ENCODE data around the gene TEX12. TPM values are rescaled to one million over a fixed set of nuclear protein-coding genes. Genes with fewer than 3 reads are reported as not detected.
A peak's percentile ranks its signal among the peaks of the same experiment; 100 is the strongest.

The TEX12 gene
- total and polyA plus RNA-seq, 12 donors = 0.07 to 0.11 TPM; not detected in 10

- Histone ChIP-seq H3K4me1 (replicated peaks in 1 of 2) (peaks cover 0 to 18% of the 10 kb centered on the region in 2 donors), H3K4me3 (no peak overlapping the region), H3K27me3 (no peaks in the 10 kb centered on the region), H3K36me3 (replicated peaks in 1 of 2) (no peaks in the 10 kb centered on the region), H3K9me3 (replicated peaks in 1 of 3) (no peaks in the 10 kb centered on the region), H3K27ac (no peak overlapping the region)
- TF ChIP-seq, protein P1, sequence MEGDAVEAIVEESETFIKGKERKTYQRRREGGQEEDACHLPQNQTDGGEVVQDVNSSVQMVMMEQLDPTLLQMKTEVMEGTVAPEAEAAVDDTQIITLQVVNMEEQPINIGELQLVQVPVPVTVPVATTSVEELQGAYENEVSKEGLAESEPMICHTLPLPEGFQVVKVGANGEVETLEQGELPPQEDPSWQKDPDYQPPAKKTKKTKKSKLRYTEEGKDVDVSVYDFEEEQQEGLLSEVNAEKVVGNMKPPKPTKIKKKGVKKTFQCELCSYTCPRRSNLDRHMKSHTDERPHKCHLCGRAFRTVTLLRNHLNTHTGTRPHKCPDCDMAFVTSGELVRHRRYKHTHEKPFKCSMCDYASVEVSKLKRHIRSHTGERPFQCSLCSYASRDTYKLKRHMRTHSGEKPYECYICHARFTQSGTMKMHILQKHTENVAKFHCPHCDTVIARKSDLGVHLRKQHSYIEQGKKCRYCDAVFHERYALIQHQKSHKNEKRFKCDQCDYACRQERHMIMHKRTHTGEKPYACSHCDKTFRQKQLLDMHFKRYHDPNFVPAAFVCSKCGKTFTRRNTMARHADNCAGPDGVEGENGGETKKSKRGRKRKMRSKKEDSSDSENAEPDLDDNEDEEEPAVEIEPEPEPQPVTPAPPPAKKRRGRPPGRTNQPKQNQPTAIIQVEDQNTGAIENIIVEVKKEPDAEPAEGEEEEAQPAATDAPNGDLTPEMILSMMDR (IDR thresholded peaks at IDR 0.05) = no peak
- no peak for TF ChIP-seq POLR2A (IDR thresholded peaks at IDR 0.05)
- 92 to 98% (median 92%) methylated on average over 1 of the region's 1 CpG for WGBS, 4 donors
- DNase-seq = no peak
- intact Hi-C loops (cut with DNase I) = no loop called here
Observed at GRCh38 chr11:112216561-112217105, 49.5 kb downstream of the TEX12 start.

DNA sequence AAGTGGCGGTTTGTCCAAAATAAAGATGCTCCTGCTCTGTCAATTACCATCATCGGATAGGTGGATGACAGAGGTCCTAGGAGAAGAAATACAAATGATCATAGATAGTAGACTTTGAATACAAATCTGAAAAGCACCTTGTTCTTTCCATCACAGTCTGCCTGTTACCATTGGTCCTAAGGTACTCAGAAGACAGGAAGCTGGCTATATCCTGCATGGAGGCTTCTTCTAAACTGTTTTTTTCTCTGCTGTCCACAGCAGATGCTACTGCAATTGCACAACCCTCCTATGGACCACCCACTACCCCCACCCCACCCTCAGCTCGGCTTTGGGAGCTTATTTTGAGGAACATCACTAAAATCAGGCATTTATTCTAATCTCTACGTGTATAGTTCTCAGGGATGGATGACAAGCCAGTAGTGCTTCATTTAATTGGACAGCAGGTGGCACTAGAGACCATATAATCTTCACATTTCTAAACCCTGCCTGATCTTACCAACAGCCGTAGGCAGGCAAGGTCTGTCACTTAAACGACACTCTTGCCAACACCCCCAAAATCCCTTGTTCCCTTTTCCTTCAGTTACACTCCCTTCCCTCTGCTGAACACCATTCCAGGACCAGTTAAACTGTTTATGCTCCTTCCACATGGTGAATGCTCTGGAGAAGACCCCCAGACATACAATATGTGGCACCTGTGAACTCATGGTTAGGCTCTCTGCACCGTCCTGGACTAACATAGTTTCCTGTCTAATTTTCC, 52.5 kb downstream of the TEX12 start:
- 31 to 33% (median 33%) methylated on average over 7 of the region's 7 CpGs for WGBS, 4 donors
- no peaks in the 10 kb centered on the region for H3K9me3 ChIP-seq (replicated peaks in 1 of 3)
- no peak overlapping the region for H3K27ac ChIP-seq
- intact Hi-C loops (cut with DNase I) = loop anchor here (2.0 to 5.0 kb wide), 2 partner anchors 58 to 61 kb away; no protein-coding TSS in a partner anchor
- no peak overlapping the region for H3K4me3 ChIP-seq
- DNase-seq = peak; percentile 31 to 74 (median 53)
- TF ChIP-seq POLR2A (IDR thresholded peaks at IDR 0.05) = no peak
- TF ChIP-seq, protein P1 (IDR thresholded peaks at IDR 0.05) = peak; percentile 76 to 94 (median 90)
- no peaks in the 10 kb centered on the region for H3K36me3 ChIP-seq (replicated peaks in 1 of 2)
- no peaks in the 10 kb centered on the region for H3K27me3 ChIP-seq
- H3K4me1 ChIP-seq (replicated peaks in 1 of 2) = no peaks in the 10 kb centered on the region

DNA sequence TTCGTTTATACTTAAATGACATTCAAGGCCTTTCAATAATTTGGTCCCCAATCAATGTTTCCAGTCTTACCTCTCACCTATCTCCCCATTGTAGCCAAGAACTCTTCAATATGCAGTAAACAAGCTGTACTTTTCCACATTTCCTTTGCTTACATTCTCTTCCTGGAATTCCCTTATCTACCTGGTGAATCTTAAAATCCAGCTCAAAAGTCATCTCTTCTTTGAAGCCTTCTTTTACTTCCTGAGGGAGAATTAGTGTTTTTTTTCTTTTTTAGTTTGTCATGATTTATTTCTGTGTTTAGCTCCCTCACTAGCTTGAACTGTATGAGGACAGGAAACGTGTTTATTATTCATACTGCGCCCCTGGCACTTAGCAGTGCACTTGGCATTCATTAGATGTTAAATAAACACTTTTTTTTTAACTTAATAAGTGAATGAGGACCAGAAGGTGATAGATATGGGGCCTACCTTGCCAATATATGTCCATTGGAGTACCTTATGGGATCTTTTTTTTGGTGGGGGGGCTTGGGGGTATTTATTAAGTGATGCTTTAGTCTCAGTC, 54.2 kb downstream of the TEX12 start:
- no peak overlapping the region for H3K27ac ChIP-seq
- intact Hi-C loops (cut with DNase I) = loop anchor here in 1 of 2 donors (5.0 kb wide), 1 partner anchor 56 kb away; no protein-coding TSS in a partner anchor

More for the DNA sequence above, 54.2 kb downstream of the TEX12 start:
- TF ChIP-seq, protein P1 (IDR thresholded peaks at IDR 0.05) = no peak
- TF ChIP-seq POLR2A (IDR thresholded peaks at IDR 0.05) = no peak
- Histone ChIP-seq H3K27me3 (no peaks in the 10 kb centered on the region), H3K9me3 (replicated peaks in 1 of 3) (no peaks in the 10 kb centered on the region), H3K4me3 (no peak overlapping the region), H3K36me3 (replicated peaks in 1 of 2) (no peaks in the 10 kb centered on the region), H3K4me1 (replicated peaks in 1 of 2) (no peaks in the 10 kb centered on the region)
- DNase-seq = no peak
- 48 to 67% (median 62%) methylated on average over 3 of the region's 3 CpGs for WGBS, 4 donors

Small RNA genes lying within 50 kb of the gene (small RNA-seq; reads per million reads assigned to genes)
- gene MRPS36P4 = 0 reads per million in 2 donors

Other genes with a start within 250 kb of the TEX12 start
- 1 to 10 TPM in 5 of 9 donors, under 1 TPM in 2, not detected in 2; 0.53 to 4.2 (median 2.5) TPM for gene C11orf52, start 248.5 kb upstream of the TEX12 start, total RNA-seq
- 1 to 10 TPM in 2 of 3 donors, under 1 TPM in 1; 0.68 to 1.9 (median 1.7) TPM for gene C11orf52, start 248.5 kb upstream of the TEX12 start, polyA plus RNA-seq
- gene DIXDC1, start 230.0 kb upstream of the TEX12 start, total RNA-seq = 10 to 100 TPM; 14.8 to 56.0 (median 46.5) TPM
- 10 to 100 TPM in 2 of 3 donors, 1 to 10 TPM in 1; 7.9 to 30.1 (median 11.5) TPM for gene DIXDC1, start 230.0 kb upstream of the TEX12 start, polyA plus RNA-seq
- gene DLAT, start 142.0 kb upstream of the TEX12 start, total RNA-seq = 10 to 100 TPM; 18.9 to 95.1 (median 28.7) TPM
- 10 to 100 TPM in 1 of 3 donors, 1 to 10 TPM in 2; 7.6 to 75.3 (median 8.1) TPM for gene DLAT, start 142.0 kb upstream of the TEX12 start, polyA plus RNA-seq
- gene PIH1D2, start 93.4 kb upstream of the TEX12 start, total RNA-seq = 1 to 10 TPM in 8 of 9 donors, under 1 TPM in 1; 0.91 to 3.7 (median 2.3) TPM
- 1 to 10 TPM; 2.1 to 3.3 (median 2.2) TPM for gene PIH1D2, start 93.4 kb upstream of the TEX12 start, polyA plus RNA-seq
- 10 to 100 TPM in 8 of 9 donors, 1 to 10 TPM in 1; 9.8 to 40.5 (median 17.1) TPM for gene NKAPD1, start 93.1 kb upstream of the TEX12 start, total RNA-seq
- 10 to 100 TPM in 2 of 3 donors, 1 to 10 TPM in 1; 9.8 to 34.5 (median 10.3) TPM for gene NKAPD1, start 93.1 kb upstream of the TEX12 start, polyA plus RNA-seq
- 100 to 1,000 TPM in 2 of 9 donors, 10 to 100 TPM in 7; 23.8 to 304 (median 67.0) TPM for gene TIMM8B, start 80.6 kb upstream of the TEX12 start, total RNA-seq
- gene TIMM8B, start 80.6 kb upstream of the TEX12 start, polyA plus RNA-seq = 100 to 1,000 TPM in 2 of 3 donors, 10 to 100 TPM in 1; 77.8 to 145 (median 117) TPM
- 100 to 1,000 TPM in 8 of 9 donors, 10 to 100 TPM in 1; 66.8 to 149 (median 119) TPM for gene SDHD, start 80.5 kb upstream of the TEX12 start, total RNA-seq
- 100 to 1,000 TPM in 1 of 3 donors, 10 to 100 TPM in 2; 47.6 to 128 (median 65.0) TPM for gene SDHD, start 80.5 kb upstream of the TEX12 start, polyA plus RNA-seq
- gene IL18, start 3.3 kb upstream of the TEX12 start, total RNA-seq = 10 to 100 TPM in 5 of 9 donors, 1 to 10 TPM in 3, under 1 TPM in 1; 0.72 to 49.4 (median 11.9) TPM
- 10 to 100 TPM in 2 of 3 donors, 1 to 10 TPM in 1; 5.3 to 25.9 (median 11.8) TPM for gene IL18, start 3.3 kb upstream of the TEX12 start, polyA plus RNA-seq
- 10 to 100 TPM; 26.0 to 72.6 (median 48.0) TPM for gene BCO2, start 8.1 kb downstream of the TEX12 start, total RNA-seq
- 100 to 1,000 TPM in 1 of 3 donors, 10 to 100 TPM in 2; 40.4 to 139 (median 91.1) TPM for gene BCO2, start 8.1 kb downstream of the TEX12 start, polyA plus RNA-seq
- gene PTS, start 59.1 kb downstream of the TEX12 start, total RNA-seq = 100 to 1,000 TPM in 3 of 9 donors, 10 to 100 TPM in 6; 47.2 to 390 (median 71.9) TPM
- gene PTS, start 59.1 kb downstream of the TEX12 start, polyA plus RNA-seq = 100 to 1,000 TPM in 2 of 3 donors, 10 to 100 TPM in 1; 84.7 to 146 (median 134) TPM
- gene PLET1, start 93.5 kb downstream of the TEX12 start, total RNA-seq = not detected
- not detected for gene PLET1, start 93.5 kb downstream of the TEX12 start, polyA plus RNA-seq

Measured in adrenal gland (tissue), 12 donors.